ENCODE results near the gene ZNRF1.
"Not testable (repeated sequence)": the region's sequence is repeated elsewhere in the genome, so short reads cannot be mapped to it uniquely, and the experiment has no call there.

- not testable (repeated sequence) for TF ChIP-seq POLR2A, CTCF (IDR thresholded peaks at IDR 0.05)
Measured at GRCh38 chr16:75013123-75013522, 14.3 kb downstream of the ZNRF1 start.

Data from lower leg skin (tissue), 3 donors.